Stimulated activated CD4-positive, alpha-beta T cell treated with anti-CD3 and anti-CD28 coated beads, Interleukin-12 subunit alpha, Interleukin-12 subunit beta, amount 100 ng/mL, for 48 hours (primary cell): ENCODE data around the gene CHD2.
A peak's percentile ranks its signal among the peaks of the same experiment; 100 is the strongest.
"Not testable (repeated sequence)": the region's sequence is repeated elsewhere in the genome, so short reads cannot be mapped to it uniquely, and the experiment has no call there.

ENCODE experiments used
- DNase-seq, 3 donors: peaks; one replicate each; pipeline ENCODE4 v3.0.0-alpha.2; 2020; ENCODE audit warnings: low read depth in 2 of 3, low spot score in 1 of 3

Gene CHD2

DNA sequence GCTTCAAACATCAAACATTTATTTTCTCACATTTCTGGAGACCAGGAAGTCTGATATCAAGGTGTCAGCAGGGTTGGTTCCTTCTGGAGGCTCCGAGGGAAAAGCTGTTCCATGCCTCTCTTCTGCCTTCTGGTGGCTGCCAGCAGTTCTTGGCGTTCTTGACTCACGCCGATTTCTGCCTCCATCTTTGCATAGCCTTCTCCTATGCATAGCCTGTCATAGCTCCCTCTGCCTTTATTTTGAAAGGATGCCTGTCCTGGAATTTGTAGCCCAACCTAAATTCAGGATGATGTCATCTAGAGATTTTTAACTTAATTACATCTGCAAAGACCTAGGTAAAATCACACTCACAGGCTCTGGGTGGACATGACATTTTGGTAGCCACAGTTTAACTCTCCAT, 118.5 kb downstream of the CHD2 start:
- DNase-seq, result no peak

DNA sequence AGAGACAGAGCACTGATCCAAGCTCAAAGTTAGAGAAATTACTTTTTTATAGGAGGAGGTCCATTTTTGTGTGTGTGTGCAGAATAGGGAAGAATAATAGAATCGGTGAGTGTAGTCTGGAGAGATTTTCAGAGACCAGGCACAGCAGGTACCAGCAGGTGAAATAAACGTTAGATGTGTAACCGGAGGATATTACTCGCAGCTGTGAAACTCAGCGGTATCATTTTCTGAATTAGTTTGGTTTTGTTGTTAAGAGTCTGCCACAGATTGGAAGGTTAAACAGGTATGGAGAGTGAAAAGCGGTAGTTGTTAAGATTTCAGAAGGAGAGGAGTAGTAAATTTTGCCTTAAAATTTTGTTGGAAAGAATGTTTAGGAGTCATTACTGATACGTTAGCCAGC, 119.0 kb downstream of the CHD2 start:
- DNase-seq, result no peak

DNA sequence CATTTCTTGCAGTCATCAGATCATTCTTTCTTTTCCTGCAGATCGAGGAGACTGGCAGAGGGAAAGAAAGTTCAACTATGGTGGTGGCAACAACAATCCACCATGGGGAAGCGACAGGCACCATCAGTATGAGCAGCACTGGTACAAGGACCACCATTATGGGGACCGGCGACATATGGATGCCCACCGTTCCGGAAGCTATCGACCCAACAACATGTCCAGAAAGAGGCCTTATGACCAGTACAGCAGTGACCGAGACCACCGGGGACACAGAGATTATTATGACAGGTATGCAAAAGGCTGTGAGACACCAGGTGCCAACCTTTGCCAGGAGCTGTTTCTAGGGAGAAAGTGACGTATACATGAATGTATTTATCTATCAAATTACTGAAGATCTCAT, 119.8 kb downstream of the CHD2 start:
- DNase-seq, result no peak

DNA sequence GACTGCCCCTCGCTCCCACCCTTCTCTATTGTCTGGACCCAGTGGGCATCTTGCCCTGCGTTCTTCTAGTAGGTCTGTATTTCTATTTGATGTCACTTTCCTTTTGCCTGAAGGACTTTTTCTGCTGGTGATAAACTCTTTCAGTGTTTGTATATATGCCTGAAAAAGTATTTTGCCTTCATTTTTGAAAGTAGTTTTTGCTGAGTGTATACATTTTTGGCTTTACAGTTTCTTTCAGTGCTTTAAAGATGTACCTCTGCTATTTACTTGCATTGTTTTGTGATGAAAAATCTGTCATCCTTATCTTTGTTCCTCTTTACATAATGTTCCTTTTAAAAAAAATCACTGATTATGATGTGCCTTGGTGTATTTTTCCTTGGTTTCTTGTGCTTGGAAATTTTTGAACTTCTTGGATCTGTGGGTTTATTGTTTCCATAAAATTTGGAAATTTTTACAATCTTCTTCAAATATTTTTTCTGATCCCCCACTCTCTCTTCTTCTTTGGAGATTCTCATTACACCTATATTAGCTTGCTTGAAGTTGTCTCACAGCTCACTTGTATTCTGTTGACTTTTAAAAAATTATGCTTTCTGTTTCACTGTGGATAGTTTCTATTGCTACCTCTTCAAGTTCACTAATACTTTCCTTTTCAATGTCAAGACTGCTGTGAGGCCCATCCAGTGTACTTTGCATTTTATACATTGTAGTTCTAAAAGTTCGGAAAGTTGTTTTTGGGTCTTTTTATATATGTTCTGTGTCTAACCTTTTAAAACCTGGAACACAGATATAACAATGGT, 121.0 kb downstream of the CHD2 start:
- no peak for DNase-seq

DNA sequence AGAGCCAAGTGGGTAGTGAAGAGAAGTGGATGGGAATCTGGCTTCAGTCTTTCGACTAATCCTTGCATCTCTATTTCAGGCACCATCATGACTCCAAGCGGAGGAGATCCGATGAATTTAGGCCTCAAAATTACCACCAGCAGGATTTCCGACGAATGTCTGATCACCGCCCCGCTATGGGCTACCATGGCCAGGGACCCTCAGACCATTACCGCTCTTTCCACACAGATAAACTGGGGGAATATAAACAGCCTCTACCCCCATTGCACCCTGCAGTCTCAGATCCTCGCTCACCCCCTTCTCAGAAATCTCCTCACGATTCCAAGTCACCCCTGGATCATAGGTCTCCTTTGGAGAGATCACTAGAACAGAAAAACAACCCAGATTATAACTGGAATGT, 124.2 kb downstream of the CHD2 start:
- DNase-seq, result no peak

DNA sequence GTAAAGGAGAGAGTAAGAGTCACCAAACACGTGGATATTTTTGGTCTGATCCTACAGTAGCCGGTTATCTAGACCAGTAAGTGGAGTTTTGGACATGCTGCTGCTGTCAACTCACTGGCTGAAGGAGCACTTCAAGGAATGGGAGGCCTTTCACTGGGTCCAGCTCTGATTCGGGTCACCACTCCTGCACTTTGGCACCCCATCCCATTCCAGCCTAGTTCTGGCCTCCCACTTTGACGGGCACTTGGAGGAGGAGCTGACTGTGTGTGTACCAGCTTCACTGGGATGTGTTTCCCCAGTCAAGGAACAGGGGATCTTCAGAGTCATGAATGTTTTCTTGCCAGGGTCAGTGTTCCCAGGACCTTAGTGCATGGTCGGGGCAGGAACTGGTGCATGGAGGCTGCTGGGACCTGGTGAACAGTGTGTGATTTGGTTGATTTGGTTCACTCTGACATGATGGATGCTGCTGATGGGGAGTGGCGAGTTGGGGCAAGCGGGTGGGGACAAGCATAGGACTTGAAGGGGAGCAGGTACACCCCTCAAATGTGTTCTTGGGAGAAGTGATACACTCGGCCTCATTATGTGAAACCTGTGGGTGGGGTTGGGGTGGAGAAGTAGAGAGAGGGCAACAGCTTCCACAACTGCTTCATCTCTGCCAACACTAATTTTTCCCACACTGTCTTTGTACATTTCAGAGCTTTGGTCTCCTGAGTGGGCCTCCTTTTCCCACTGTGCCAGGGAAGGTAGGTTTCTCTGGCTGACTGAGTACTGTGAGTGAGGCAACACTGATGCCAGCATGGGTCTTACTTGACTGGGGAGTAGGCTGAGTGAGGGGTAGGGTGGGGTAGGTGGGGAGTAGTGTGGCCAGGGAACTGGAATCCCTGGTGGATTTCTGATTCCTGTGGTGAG, 124.8 kb downstream of the CHD2 start:
- no peak for DNase-seq

DNA sequence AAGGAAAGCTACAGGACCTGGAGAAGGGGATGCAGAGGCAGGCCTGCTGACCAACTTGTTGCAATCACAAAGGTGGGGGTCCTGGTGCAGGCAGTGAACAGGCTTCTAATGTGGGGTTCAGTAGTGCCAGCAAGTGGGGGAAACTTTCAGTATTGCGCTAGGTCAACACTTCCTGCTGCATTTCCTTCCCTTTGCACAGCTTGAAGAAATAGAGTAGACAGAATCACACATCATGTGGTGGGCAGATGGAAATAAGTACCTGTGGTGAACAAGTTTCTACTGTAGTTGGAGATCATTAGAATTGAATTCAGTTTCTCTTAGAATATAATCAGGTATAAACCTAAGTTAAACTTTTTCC, 125.5 kb downstream of the CHD2 start:
- no peak for DNase-seq

DNA sequence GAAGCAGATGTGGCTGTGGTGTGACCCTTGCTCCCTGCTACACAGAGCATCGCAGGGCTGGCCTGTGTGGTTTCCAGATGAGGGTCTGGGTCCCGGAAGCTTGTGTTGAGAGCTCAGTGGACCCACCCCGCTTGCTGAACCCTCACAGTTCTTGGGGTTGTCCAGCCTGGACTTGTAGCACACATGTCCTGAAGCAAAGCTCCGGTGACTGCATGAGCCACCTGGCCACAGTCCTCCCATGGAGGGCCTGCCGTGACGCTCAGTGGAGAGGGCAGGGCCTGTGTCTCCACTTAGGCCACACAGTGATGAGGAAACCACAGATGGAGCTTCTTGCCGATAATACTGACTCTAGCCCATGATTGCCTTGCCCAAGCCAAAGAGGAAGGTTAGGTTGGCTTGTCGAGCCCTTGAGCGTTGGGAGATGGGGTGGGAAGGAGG, 126.3 kb downstream of the CHD2 start:
- no peak for DNase-seq

DNA sequence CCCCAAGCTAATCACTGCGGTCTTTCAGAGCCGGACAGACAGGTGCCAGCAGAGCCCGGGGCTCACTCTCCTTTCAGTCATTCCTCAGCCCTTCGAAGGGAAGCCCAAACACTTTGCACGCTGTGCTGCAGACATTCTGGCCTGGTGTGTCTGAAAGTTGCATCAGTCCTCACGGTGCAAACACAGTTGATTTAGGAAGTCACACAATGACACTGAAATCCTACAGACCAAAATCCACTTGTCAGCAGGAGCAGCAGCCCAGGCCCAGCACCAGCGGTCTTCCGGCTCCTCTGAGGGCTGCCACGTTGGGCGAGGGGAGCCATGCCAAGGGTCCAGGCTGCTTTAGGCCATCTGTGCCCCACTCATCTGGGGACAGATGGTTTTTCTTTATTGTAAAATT, 127.3 kb downstream of the CHD2 start:
- no peak for DNase-seq

DNA sequence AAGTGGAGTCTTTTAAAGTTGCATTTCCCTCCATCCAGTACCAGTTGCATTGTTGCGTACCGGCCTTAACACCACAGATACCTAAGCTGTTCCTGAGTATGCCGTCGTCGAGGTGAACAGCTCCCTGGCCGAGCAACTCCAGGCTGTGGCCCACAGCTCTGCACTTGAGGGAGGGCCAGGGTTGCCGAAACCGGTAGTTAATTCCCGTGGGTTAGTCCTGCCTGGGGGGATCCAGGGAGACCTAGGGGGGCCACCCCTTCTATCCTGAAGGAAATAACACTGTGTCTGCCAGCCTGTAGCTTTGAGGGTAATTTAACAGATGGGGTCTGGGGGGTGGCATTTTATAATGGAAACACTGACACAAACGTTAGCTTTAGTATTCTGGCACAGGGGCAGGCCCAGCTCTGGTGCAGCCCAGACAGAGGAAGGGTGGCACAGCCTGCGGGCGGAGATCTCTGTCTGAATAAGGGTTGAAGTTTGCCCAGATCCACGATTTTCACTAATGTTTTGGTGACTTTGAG, 128.0 kb downstream of the CHD2 start:
- DNase-seq, result no peak

DNA sequence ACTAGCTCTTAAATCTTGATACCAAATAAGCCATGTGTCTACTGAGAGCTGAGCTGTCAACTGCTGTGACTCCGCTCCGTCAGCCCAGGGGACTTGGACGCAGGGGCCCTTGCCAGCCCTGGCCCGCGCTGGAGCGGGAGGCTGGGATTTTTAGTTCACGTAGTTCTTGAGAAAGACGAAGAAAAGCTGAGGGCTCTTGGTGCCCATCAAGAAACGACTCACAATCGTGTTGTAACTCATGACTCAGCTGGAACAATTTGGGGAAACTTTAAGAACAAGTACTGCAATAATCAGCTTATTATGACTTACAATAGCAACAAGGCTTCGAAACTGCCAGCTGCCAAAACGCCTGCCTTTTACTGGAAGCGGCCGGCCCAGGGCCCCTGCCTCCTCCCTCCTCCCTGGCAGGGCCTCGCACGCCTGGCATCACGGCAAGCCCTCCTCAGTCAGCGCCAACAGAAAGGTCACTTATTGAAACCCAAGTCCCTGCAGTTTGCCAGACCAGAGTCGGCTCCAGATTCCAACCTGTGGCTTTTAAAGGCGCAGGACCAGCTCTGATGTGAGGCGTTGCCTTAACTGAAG, 128.6 kb downstream of the CHD2 start:
- no peak for DNase-seq

DNA sequence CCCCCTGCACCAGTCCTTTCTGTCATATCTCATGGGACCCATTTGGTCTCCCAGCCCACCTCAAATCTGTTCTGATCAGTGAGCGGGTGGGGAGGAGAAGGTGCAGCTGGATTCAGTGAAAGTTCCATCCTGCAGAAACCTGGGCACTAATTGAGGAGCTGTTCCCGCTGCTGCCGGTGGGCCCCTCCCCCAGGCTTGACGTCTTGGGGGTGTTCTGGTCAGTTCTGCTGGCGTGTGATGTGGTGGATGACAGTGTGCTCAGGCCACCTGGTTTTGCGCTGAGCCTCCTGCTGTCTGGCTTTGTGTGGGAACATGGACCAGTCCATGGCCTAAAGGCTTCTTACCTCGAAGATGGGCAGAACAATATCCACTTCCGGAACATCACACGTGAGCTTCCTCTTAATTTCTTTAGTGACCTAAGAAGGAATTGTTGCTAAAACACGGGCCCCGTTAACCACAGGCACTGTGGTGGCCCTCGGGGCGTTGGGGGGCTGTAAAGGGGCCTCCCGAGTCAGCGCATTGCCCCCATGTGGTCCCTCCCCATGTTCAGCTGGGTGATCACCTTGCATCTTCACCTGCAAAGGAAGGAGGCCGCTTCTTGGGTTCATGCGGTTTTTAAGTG, 129.2 kb downstream of the CHD2 start:
- no peak for DNase-seq

DNA sequence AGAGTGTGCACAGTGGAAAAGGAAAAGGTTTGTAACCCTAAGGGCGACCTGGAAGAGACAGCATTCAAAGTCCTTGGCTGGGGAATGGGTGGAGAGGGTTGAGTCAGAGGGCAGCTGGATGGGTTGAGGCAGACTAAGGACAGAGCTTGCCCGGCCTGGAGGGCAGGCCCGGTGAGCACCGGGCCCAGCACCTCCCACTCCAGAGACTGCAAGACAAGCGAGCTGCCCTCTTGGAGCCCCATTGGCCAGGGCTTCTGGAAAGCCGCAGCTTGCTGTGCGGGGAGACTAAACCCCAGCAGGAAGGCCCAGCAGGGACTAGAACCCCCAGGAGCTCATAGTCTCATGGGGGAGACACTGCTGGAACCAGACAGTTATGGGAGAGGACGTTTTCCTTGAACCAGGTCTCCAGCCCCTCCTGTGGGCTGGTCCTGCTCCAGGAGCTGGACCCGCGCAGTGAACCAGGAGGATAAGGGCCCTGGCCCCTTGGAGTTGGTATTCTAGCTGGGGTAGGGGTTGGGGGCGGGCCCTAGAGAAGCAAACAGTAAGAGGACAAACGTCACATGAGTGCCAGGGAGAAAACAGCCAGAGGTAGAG, 129.8 kb downstream of the CHD2 start:
- no peak for DNase-seq

DNA sequence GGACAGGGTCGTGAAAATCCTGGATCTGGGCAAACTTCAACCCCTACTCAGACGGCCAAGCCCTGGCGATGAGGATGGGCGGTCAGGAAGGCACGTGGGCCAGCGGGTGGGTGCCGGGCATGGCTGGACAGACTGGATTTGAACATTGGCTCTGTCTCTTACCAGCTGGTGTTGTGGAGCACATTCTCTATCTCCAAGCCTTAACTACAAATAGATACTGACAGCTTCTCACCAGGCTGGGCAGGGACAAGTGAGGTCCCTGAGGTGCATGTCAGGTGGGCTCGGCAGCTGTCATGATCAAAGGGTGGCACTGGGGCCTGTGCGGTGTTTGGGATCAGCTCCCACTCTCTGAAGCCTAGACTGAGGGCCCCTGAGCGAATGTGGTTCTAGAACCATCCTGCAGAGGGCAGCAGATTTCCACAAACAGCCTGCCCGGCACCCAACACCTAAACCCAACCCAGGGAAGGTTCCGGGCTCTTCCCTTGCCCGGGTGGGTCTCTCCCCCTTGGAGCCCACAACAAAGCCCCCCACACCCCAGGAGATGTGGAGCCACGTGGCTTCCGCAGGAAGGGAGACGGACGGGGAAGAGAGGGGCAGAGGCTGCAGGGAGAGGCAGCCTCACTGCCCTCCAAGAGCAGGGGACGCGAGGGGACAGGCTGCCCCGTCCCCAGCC, 130.4 kb downstream of the CHD2 start:
- DNase-seq, result peak; percentile 46 to 74 (median 53)

DNA sequence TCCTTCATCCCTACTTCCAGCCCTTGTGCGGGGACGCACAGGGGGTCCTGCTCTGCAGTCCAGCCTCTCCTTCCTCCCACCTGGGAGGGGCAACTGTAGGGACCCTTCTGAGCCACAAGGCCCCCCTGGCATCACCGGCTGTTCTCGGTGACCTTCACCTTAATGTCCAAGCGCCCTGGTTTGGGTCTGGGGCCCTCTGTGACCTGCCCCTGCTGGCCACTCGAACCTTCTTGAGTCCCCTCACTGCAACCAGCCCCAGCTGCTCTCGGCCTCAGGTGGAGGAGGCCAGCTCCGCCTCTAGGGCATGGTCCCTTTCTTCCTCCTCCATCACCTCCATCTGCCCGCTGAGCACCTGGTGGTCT, 131.0 kb downstream of the CHD2 start:
- DNase-seq, result no peak

DNA sequence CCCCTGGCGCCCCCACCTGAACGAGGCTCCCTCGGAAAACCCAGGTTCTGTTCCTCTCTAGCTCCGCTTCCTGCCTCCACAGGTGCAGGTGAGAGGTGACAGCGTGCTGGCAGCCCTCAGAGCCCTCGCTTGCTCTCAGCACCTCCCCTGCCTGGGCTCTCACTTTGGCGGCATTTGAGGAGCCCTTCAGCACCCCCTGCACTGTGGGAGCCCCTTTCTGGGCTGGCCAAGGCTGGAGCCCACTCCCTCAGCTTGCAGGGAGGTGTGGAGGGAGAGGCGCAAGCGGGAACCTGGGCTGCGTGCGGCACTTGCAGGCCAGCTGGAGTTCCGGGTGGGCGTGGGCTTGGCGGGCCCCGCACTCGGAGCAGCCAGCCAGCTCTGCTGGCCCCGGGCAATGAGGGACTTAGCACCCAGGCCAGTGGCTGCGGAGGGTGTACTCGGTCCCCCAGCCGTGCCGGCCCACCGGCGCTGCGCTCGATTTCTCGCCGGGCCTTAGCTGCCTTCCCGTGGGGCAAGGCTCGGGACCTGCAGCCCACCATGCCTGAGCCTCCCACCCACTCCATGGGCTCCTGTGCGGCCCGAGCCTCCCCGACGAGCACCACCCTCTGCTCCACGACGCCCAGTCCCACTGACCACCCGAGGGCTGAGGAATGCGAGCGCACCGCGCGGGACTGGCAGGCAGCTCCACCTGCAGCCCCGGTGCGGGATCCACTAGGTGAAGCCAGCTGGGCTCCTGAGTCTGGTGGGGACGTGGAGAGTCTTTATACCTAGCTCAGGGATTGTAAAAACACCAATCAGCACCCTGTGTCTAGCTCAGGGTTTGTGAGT, 131.6 kb downstream of the CHD2 start:
- not testable (repeated sequence) for DNase-seq

DNA sequence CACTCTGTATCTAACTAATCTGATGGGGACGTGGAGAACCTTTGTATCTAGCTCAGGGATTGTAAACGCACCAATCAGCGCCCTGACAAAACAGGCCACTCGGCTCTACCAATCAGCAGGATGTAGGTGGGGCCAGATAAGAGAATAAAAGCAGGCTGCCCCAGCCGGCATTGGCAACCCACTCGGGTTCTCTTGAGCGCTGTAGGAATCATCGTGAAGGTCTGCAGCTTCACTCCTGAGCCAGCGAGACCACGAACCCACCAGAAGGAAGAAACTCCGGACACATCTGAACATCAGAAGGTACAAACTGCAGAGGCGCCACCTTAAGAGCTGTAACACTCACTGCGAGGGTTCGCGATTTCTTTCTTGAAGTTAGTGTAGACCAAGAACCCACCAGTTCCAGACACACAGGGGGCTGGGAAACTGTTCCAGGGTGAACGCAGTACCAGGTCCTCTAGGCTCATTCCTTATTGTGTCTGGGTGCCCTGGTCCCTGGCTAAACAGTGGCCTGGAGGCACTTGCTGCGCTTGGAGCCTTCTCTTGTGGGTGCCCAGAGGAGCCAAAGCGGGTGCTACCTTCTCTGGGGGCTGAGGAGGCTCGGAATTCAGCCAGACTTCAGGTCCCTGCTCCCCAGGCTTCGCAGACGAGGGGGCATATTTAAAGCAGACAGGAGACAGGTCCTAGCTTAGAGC, 132.5 kb downstream of the CHD2 start:
- not testable (repeated sequence) for DNase-seq

DNA sequence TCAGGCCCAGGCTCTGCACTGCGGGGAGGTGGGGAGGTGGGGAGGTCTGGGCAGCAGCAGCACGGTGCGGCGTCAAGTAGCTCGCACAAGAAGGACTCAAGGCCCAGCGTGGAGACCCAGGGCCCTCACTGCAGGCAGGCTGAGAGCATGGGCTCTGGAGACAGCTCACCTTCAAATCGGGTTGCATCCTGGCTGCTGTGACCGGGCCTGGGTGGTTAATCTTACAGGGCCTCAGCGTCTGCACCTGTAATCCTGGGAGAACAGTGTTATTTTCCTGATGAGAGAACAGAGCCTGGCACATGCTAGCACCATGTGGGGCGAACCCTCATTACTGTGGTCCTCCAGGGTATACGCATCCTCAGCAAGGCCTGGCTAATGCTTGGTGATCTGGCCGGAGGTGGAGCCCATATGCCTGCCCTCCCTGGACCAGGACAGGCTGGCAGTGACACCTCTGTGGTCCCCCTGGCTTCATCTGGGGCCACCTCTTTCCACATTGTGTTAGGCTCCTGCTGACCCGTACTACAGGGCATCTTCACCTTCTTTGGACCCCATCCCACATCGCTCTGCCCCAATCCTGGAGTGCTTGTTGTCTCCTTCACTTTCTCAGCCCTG, 133.4 kb downstream of the CHD2 start:
- DNase-seq, result no peak

DNA sequence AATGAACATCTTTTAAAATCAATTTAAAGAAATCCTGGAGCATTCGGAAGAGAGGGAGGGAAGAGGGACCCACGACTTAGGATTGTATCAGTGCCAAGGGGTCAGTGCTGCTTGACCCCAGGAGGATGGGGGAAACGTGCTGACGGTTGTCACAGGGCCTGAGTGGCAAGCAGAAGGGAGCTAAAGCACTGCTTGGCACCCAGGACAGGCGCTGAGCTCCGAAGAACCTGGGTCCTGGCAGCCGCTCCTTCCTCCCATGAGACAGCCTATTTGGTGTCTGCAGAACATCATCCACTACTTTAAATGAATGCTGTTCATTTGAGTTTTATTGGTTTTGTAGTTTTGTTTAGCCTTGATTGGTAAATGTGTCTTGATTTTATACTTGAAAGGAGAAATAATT, 134.4 kb downstream of the CHD2 start:
- no peak for DNase-seq
